IPS DF 4.7 (cell line): ENCODE data around the gene TMEM254.
"Not testable (repeated sequence)": the region's sequence is repeated elsewhere in the genome, so short reads cannot be mapped to it uniquely, and the experiment has no call there.

Source experiments
- DNase-seq: peaks from one replicate; pipeline ENCODE4 v3.0.0-alpha.2; 2013; ENCODE audit warnings: low spot score; ENCODE audit errors: extremely low read depth

TMEM254 gene

GRCh38 chr10:80078448-80079311 lies at the start of gene TMEM254:
Gene TMEM254, plus strand, starts transcription at chr10:80078665. Its CDS starts 35 bp downstream, at chr10:80078700.
- DNase-seq, result no peak

- not testable (repeated sequence) for DNase-seq
These were observed 49.3 kb upstream of the TMEM254 start for GRCh38 chr10:80029205-80029604.

GRCh38 chr10:80029865-80030264 lies 48.6 kb upstream of the TMEM254 start:
- DNase-seq, result not testable (repeated sequence)

- DNase-seq, result no peak
These were observed 46.0 kb upstream of the TMEM254 start for GRCh38 chr10:80032503-80032902.

GRCh38 chr10:80034766-80035165 lies 43.7 kb upstream of the TMEM254 start:
- DNase-seq, result not testable (repeated sequence)

GRCh38 chr10:80035430-80035829 lies 43.0 kb upstream of the TMEM254 start:
- not testable (repeated sequence) for DNase-seq

- not testable (repeated sequence) for DNase-seq
These were observed 41.5 kb upstream of the TMEM254 start for GRCh38 chr10:80036921-80037500.

GRCh38 chr10:80038226-80038625 lies 40.2 kb upstream of the TMEM254 start:
- not testable (repeated sequence) for DNase-seq

GRCh38 chr10:80041162-80041561 lies 37.3 kb upstream of the TMEM254 start:
- DNase-seq, result no peak

- DNase-seq, result not testable (repeated sequence)
These were observed 33.5 kb upstream of the TMEM254 start for GRCh38 chr10:80044935-80045334.

- no peak for DNase-seq
These were observed 31.6 kb upstream of the TMEM254 start for GRCh38 chr10:80046629-80047441.

- DNase-seq, result no peak
These were observed 27.7 kb upstream of the TMEM254 start for GRCh38 chr10:80050752-80051151.

- no peak for DNase-seq
These were observed 26.5 kb upstream of the TMEM254 start for GRCh38 chr10:80051993-80052392.

GRCh38 chr10:80055760-80056159 lies 22.7 kb upstream of the TMEM254 start:
- no peak for DNase-seq

GRCh38 chr10:80057171-80057570 lies 21.3 kb upstream of the TMEM254 start:
- DNase-seq, result no peak

GRCh38 chr10:80064120-80064886 lies 14.2 kb upstream of the TMEM254 start:
- DNase-seq, result no peak

- DNase-seq, result no peak
These were observed 11.7 kb upstream of the TMEM254 start for GRCh38 chr10:80066809-80067208.

GRCh38 chr10:80067821-80068220 lies 10.6 kb upstream of the TMEM254 start:
- DNase-seq, result not testable (repeated sequence)

- DNase-seq, result no peak
These were observed 10.2 kb upstream of the TMEM254 start for GRCh38 chr10:80068270-80068669.

GRCh38 chr10:80070057-80070456 lies 8.4 kb upstream of the TMEM254 start:
- no peak for DNase-seq

- DNase-seq, result no peak
These were observed 5.9 kb upstream of the TMEM254 start for GRCh38 chr10:80072584-80072983.
